Activated CD8-positive, alpha-beta memory T cell treated with anti-CD3 and anti-CD28 coated beads for 48 hours (primary cell): ENCODE results near the gene MUCL3.
"Not testable (repeated sequence)": the region's sequence is repeated elsewhere in the genome, so short reads cannot be mapped to it uniquely, and the experiment has no call there.

Experiments used
- DNase-seq, 3 experiments: peaks; one replicate each; pipeline ENCODE4 v3.0.0-alpha.2; 2020; ENCODE audit warnings: low read depth in 2 of 3, low spot score in 2 of 3

MUCL3 gene

DNA sequence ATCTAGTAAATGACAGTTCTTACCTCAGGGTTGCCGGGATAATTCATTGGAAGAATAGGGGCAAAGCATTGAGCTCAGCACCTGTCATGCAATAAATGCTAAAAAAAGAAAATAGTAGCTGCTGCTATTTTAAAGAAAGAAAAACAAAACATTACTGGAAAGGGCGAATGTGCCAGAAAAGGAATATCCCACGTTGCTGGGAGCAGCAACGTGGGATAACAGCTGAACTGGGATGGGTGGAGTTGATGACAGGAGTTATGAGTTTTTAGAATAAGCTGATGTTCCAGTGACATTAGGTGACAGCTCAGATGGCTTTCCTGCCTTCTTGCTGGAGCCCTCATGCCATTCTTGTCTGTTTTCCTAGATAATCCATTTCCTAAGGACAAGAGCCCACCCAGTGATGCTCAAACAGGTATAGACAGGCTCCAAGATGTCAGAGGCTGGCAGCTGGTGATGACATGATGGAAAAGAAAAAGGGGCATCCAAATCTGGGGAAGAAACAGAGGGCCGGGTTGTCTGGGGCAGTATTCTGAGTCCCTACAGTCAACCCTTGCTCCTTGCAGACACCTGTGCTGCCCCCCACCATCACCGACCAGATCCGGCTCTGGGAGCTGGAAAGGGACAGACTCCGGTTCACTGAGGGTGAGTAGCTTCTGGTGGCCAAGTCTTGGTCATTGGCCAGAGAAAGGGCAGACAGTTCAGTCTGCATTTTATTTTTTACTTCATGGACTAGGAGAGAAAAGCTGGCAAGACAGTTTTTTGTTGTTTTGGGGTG is 27.8 kb upstream of the MUCL3 start:
- no peak for DNase-seq

DNA sequence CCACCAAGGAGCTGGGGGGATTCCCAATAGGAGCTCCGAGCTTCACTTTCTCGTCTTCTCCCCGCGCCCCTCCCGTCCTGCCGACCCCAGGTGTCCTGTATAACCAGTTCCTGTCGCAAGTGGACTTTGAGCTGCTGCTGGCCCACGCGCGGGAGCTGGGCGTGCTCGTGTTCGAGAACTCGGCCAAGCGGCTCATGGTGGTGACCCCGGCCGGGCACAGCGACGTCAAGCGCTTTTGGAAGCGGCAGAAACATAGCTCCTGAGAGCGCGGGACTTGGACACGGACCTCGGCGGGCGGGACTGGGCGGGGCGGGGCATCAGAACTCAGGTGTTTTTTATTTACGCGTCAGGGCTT is 27.1 kb upstream of the MUCL3 start:
- DNase-seq: no peak

DNA sequence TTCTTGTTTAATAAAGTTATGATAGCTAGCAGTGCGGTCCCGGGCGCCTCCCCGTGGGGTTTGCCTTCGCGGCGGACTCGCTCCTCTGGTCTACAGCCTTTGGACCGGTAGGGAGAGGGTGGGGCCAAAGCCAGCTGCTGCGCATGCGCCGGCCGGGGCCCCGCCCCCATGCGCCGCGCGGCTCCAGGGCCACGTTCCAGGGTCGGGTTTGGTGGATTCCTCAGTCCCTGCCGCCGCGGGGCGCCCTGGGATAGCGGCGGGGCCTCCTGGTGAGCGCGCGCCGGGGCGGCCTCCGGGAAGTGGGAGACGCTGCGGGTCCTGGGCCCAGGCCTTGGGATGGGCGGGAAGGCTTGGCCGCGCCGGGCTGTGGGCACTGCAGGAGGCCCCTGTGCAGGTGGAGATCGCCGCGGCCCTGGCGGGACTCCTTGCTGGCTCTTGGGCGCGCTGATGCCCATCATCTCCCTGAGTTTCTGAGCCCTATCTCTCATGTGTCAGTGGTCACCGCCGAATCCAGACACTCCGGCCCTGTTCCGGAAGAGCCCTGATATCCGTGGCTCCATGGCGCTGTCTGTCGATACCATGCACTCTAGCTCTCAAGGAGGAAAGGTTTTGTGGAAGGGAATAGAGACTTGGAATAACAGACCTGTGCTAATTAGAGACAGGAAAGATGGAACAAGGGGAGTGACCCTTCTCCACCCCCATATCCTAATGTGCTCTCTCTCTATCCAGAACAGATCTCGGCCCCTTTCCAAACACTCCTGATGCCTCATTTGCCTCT is 26.5 kb upstream of the MUCL3 start, which contains the start of gene VARS2:
Gene VARS2 (plus strand): TSS at position 163 of the 778 bp plus-strand sequence. CDS start 599 bp downstream, at position 762.
- DNase-seq: peak; percentile 70 to 87 (median 83)

DNA sequence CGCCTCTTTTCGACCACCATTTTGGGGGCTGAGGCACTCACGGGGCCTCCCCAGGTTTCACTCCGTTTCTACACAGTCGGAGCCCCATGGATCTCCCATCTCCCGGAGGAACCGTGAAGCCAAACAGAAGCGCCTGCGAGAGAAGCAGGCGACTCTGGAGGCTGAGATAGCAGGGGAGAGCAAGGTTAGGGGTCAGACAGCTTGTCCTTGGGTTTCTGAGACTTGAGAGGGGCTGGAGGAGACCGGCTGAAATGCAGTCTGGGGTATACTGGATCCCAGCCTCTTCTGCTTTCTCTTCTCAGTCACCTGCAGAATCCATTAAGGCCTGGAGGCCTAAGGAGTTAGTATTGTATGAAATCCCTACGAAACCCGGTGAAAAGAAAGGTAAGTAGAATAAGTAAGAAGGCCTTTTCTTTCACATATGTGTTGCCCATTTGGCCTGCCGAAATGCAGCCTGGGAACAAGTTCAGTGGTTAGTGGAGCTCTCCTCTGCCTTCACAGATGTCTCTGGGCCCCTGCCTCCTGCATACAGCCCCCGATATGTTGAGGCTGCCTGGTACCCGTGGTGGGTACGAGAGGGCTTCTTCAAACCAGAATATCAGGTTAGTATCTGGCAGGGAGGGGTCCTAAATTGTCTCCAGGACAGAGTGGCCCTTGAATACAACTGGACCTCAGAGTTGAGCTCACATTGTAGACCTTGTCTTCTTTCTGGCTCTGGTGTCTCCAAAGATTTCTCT is 25.8 kb upstream of the MUCL3 start:
- no peak for DNase-seq

DNA sequence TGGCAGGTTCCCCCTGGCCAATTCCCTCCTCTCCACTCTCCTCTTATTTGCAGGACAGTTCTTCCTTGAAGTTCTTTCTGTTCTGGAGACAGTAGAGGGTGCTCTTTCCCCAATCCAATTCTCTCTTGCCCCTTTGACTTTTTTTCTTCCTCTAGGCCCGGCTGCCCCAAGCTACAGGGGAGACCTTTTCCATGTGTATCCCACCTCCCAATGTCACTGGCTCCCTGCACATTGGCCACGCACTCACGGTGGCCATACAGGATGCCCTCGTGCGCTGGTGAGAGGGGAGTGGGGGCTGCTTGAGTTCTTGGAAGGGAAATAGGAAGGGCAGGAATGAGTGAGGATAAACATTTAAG is 25.2 kb upstream of the MUCL3 start:
- no peak for DNase-seq

DNA sequence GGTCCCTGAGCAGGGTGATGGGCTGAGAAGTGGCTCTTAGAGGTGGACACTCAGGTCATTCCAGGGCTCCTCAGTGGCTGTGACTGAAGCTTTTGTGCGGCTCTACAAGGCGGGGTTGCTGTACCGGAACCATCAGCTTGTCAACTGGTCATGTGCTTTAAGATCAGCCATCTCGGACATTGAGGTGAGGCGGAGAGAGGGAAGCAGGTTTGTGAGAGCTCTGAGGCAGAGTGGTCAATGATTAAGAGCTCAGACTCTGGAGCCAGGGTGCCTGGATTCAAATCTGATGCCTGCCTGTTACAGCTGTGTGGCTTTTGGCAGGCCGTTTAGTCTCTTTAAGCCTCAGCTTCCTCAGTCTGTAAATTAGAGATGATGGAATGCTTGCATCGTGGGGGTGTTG is 23.7 kb upstream of the MUCL3 start:
- no peak for DNase-seq

DNA sequence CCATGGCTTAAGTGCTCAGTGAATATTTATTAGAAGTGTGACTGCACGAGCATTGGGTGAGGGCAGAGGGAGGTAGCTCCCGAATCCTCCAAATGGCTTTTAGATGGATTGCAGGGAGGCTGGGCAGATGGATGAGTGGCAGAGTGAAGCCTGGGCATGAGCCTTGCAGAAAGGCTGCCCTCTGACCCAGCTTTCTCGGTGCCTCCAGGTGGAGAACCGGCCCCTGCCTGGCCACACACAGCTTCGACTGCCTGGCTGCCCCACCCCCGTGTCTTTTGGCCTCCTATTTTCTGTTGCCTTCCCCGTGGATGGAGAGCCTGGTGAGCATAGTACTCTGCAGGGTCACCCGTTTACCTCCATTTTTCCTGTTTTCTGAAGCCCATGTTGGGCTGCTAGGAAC is 23.3 kb upstream of the MUCL3 start:
- DNase-seq: no peak

DNA sequence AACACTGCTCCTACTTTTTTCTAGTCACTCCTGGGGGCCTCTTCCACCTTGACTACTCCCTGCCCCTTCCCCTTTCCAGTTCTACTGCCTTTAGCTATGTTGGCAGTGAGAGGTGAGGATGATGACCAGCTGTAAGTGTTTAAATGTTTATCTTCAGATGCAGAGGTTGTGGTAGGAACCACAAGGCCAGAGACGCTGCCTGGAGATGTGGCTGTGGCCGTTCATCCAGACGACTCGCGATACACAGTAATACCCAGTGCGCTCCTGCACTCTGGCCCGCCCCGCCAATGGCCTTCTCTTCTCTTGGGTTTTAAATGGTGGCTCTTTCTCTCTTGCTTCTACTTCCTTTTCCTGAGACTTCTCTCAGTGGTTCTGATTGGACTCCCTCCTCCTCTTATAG is 22.1 kb upstream of the MUCL3 start:
- DNase-seq: no peak

DNA sequence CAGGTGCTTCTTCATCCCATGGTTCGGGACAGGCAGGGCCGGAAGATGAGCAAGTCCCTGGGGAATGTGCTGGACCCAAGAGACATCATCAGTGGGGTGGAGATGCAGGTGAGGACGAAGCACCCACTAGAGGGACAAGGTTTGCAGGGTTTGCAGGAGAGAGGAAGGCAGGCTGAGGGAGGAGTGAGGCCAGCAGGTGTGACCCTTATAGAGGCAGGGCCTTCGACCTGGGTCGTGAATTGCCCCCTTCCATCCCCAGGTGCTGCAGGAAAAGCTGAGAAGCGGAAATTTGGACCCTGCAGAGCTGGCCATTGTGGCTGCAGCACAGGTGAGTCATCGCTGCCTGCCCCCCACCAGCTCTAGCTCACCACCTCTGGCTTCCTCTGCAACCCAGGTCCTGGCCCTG is 18.3 kb upstream of the MUCL3 start:
- DNase-seq: no peak

DNA sequence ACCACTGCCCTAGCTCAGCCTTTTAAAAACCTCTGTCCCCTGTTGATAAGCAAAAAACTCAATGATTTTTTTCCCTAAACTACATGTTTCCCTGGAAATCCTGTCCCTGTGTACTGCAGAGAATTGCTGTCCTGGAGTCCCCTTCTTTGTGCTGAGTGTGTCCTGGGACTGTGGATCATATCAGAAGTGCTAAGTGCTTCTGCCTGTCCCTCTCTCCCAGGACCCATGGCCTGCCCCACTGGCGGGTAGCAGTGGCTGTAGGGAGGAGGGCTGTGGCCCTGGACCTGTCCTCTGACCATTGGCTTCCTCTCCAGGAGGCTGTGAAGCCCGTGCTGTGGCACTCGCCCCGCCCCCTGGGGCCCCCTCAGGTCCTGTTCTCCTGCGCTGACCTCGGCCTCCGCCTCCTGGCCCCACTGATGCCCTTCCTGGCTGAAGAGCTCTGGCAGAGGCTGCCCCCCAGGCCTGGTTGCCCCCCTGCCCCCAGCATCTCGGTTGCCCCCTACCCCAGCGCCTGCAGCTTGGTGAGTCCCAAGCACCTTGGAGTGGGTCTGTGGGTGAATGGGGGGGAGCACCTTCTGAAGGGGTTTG is 16.6 kb upstream of the MUCL3 start:
- not testable (repeated sequence) for DNase-seq

DNA sequence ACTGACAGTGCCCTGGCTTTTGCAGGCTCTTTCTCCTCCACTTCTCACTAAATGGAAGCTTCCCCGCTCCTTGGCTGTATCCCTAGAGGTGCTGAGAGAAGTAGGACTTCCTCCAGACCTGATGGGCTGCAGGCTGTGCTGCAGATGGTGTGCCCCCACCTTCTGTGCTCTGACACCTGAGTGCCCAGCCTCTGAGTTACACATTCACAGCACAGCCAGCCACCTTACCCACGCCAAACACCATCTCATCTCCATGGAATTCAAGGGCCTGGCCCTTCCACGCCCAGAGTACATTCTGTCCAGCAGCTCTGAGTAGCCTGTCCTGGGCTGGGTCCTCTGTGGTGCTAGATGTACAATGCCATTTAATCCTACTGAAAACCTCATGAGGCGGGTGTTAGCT is 14.1 kb upstream of the MUCL3 start:
- DNase-seq: no peak

DNA sequence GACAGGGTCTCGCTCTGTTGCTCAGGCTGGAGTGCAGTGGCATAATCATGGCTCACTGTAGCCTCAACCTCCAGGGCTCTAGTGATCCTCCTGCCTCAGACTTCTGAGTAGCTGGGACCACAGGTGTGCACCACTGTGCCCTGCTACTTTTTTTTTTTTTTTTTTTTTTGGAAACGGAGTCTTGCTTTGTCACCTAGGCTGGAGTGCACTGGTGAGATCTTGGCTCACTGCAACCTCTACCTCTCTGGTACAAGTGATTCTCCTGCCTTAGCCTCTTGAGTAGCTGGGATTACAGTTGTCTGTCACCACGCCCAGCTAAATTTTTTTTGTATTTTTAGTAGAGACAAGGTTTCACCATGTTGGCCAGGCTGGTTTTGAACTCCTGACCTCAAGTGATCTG is 13.7 kb upstream of the MUCL3 start:
- DNase-seq: not testable (repeated sequence)

DNA sequence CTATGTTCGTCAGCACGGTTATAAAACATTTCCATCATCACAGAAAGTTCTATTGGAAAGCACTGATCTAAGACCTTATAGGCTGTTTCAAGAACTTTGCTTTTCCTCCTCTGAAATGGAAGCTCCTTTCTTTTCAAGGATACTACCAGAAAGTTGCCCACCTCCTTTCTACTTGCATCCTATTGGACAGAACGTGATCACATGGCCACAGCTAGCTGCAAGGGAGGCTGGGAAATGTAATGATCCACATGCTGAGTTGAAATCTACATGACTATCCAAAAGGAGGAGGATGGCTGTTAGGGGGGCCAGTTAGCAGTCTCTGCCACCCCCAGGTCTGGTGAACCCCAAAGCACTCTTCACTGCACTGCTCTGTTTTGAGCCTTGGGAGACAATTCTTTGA is 12.1 kb upstream of the MUCL3 start:
- no peak for DNase-seq

DNA sequence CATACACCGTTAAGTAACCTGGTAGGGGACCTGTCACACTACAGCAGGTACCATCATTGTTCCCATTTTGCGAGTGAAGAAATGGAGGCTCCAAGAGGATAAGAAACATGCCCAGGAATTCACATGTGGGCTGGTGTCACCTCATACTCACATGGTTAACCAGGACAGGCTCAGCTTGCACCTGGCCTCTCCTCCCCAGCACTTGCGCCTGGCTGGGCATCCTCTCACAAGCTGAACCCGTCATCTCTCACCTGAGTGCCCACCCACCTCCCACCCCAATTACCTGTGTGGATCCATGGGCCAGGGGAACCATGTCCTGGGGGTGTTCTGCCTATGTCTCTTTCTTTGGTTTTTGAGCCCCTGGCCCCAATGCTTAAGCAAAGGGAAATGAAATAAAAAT is 10.3 kb upstream of the MUCL3 start:
- DNase-seq: no peak

DNA sequence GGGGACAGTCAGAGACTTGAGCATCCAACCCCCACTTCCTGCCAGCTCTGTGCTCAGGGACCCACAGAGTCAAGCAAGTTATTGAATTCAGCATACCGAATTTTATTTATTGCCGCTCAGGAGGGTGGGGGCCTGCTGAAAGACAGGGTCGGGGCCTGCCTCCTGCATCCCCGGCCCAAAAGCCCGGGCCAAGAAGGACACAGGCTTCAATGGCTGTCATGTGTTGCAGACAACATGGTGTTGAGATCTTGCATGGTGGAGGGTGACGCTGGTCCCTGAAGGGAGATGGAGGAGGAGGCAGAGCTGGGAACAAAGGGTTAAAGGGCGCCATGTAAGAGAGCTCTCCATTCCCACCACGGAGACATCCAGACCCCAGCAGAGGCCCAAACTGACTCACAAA is 9.5 kb upstream of the MUCL3 start:
- DNase-seq: no peak

DNA sequence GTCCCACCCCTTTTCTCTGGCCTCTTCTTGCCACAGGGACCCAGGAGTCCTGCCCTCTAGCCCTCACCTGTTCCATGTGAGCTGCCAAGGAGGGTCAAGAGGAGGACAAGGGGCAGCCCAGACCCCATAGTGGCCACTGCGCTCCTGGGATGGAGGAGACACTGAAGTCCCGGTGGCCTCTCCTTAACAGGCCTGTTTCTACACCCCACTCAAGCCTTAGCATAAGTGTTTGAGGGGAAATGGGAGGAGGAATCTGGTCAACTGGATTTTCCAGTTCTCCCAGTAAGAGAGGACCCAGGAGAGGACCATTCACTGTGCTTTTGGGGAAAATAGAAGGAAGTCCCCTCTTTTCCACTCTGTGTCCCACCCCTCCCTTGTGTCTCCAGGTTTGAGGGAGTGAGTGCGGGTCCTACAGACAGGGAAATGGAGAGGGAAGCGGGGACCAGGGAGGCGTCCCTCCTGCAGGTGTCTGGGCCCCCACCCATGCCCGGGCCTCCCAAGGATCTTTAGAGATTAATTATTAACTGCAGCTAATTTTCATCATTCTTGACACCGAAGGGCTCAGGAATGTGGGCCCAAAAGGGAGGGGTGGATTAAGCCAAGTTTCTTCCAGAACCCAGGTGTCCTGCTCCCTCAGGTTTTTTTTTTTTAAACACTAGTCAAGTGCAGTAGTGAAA is 8.7 kb upstream of the MUCL3 start, which contains the start of gene SFTA2:
Gene SFTA2 (minus strand): TSS at position 202 of the 677 bp plus-strand sequence. CDS start 74 bp downstream, at position 128.
- no peak for DNase-seq

DNA sequence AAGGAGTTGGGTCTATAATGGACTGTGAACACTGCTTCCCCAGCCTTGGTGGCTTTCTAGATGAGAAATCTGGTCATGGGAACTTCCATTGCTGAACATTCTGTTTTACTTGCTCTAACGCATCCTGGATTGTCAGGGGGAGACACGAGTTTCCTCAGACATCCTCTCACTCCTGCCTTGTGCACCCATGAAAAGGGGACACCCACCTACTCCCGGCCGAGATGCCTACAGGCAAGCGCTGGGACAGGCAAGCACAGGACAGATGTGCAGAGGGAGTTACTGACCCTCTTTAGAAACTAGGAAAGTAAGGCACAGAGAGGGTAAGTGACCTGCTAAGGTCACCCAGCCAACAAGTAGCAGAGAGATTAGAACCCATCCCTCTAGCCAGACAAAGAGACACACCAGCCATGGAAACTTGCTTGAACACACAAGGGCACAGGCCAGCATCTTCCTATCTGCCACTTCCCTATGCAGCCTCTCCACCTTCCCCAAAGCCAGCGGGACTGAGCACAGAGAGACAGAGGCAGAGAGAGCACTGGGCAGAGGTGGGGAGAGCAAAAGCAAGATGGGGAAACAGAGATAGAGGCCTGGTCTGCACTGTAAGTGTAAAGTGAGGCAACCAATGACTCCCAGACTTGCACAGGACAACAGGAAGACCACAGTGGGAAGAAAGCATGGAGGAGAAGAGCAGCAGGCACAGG is 8.0 kb upstream of the MUCL3 start:
- DNase-seq: no peak

DNA sequence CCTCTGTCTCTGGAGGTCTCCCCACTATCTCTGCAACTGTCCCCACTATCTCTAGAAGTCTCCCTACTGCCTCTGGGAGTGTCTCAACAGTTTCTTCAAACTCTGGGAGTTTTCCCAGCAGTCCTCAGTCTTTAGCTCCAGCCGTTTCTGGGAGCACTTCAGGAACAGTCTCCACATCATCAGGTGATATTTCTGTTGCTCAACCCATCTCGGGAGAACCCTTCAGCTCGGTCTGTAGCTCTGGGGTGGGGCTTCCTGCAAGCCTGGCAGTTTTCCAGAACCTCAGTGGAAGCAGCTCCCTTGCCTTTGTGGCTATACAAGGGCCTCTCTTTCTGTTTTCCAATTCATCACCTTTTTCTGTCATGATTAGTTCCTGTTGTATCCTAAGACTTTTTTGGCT is 5.8 kb upstream of the MUCL3 start:
- DNase-seq: no peak

DNA sequence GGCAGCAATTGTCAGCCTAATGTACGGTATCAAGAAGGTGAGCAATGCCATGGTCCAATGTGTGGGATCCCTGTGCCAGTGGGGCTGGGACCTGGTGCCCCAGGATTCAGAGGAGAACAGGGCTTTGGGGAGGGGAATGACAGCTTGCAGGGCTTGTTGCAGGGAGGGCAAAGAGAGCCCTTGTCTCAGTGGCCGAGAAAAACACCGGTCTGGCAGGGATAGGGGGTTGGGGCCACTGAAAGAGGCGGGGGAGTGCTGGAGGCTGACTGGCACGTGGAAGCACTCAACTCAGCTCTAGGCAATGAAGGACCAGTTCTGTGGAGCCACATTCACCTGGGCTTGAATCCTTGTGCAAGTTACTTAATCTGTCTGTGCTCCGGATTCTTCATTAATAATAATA is 3.5 kb upstream of the MUCL3 start:
- DNase-seq: no peak

DNA sequence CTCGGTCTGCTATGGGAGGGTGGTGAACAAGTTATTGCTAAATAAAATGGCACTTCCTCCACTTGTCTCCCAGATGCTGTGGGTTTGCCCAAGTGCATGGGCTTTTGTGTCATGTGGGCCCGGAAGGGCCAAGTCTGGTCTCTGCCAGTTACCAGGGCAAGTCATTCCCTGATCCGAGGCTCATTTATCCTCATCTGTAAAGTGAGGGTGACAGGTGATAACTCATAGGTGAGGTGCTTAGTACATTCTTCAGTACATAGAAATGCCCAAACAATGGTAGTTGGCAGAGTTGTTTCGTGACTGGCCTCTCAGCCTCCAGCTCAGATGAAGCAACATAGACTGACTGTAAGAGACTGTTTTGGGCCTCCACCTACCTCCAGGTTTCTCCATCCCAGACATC is 2.0 kb upstream of the MUCL3 start:
- DNase-seq: no peak
